CD4-positive, alpha-beta T cell treated with Interleukin-6 for 4 hours (primary cell): Measurements from ENCODE around the gene SSPN.

Experiments
- DNase-seq: peaks from one replicate; pipeline ENCODE4 v3.0.0-alpha.2; 2020; ENCODE audit warnings: mixed read lengths

The SSPN gene

GRCh38 chr12:26195250-26195640 is at the start of gene SSPN:
SSPN (plus strand) TSS chr12:26195573; CDS start chr12:26195673, 100 bp downstream.
- DNase-seq = no peak

- DNase-seq = no peak
These were observed 47.1 kb upstream of the SSPN start for GRCh38 chr12:26148291-26148690.

- DNase-seq = no peak
These were observed 45.3 kb upstream of the SSPN start for GRCh38 chr12:26149968-26150500.

GRCh38 chr12:26150736-26151450 is 44.5 kb upstream of the SSPN start:
- no peak for DNase-seq

GRCh38 chr12:26152507-26153102 is 42.8 kb upstream of the SSPN start:
- no peak for DNase-seq

GRCh38 chr12:26153421-26154154 is 41.8 kb upstream of the SSPN start:
- no peak for DNase-seq

- no peak for DNase-seq
These were observed 39.0 kb upstream of the SSPN start for GRCh38 chr12:26156201-26156871.

GRCh38 chr12:26157001-26157400 is 38.4 kb upstream of the SSPN start:
- DNase-seq = no peak

GRCh38 chr12:26158078-26158764 is 37.2 kb upstream of the SSPN start:
- DNase-seq = no peak

GRCh38 chr12:26162174-26162573 is 33.2 kb upstream of the SSPN start:
- DNase-seq = no peak

- no peak for DNase-seq
These were observed 32.5 kb upstream of the SSPN start for GRCh38 chr12:26162905-26163304.

- DNase-seq = no peak
These were observed 31.3 kb upstream of the SSPN start for GRCh38 chr12:26164118-26164517.

- DNase-seq = no peak
These were observed 23.4 kb upstream of the SSPN start for GRCh38 chr12:26172013-26172412.

GRCh38 chr12:26172539-26172938 is 22.8 kb upstream of the SSPN start:
- DNase-seq = no peak

GRCh38 chr12:26172946-26173552 is 22.3 kb upstream of the SSPN start:
- no peak for DNase-seq

- DNase-seq = no peak
These were observed 18.6 kb upstream of the SSPN start for GRCh38 chr12:26176725-26177124.

- no peak for DNase-seq
These were observed 18.1 kb upstream of the SSPN start for GRCh38 chr12:26177283-26177682.

- no peak for DNase-seq
These were observed 15.5 kb upstream of the SSPN start for GRCh38 chr12:26179826-26180225.

GRCh38 chr12:26182377-26182776 is 13.0 kb upstream of the SSPN start:
- no peak for DNase-seq

GRCh38 chr12:26185532-26186320 is 9.6 kb upstream of the SSPN start:
- DNase-seq = no peak
